Neural cell (in vitro differentiated cells): ENCODE results near the gene INHA. TPM values are rescaled to one million over a fixed set of nuclear protein-coding genes. Genes with fewer than 3 reads are reported as not detected.

ENCODE experiments used
- H2AFZ ChIP-seq: fragments of 200-600, 300-800 bp; sonication (generic), shearing (Covaris generic); 2 replicates; pipeline ENCODE4 v1.6.0; 2014; ENCODE audit warnings: low read depth, mild to moderate bottlenecking, antibody characterized with exemption, low read length, moderate library complexity
- H3F3A ChIP-seq: fragments of 200-600 bp; shearing (Covaris generic); 2 replicates; pipeline ENCODE4 v1.6.1; 2016; ENCODE audit warnings: mild to moderate bottlenecking, moderate library complexity, mixed read lengths, antibody characterized with exemption, low read length; ENCODE audit not compliant: insufficient read depth, poor library complexity, severe bottlenecking
- H3K27ac ChIP-seq: fragments of 200-600, 300-800 bp; sonication (generic), shearing (Covaris generic); 2 replicates; pipeline ENCODE4 v1.5.1; 2014; ENCODE audit warnings: mild to moderate bottlenecking, low read length, moderate library complexity
- H3K27me3 ChIP-seq: fragments of 300-800, 200-600 bp; sonication (generic), shearing (Covaris generic); 2 replicates; pipeline ENCODE4 v1.6.0; 2014; ENCODE audit warnings: mild to moderate bottlenecking, low read depth, low read length, moderate library complexity; ENCODE audit not compliant: insufficient read depth
- H3K36me3 ChIP-seq: fragments of 300-800, 200-600 bp; sonication (generic), shearing (Covaris generic); 2 replicates; pipeline ENCODE4 v1.5.1; 2014; ENCODE audit warnings: mild to moderate bottlenecking, antibody characterized with exemption, low read length, moderate library complexity; ENCODE audit not compliant: insufficient read depth
- H3K4me2 ChIP-seq: fragments of 300-800, 200-600 bp; sonication (generic), shearing (Covaris generic); 2 replicates; pipeline ENCODE4 v1.6.0; 2014; ENCODE audit warnings: mild to moderate bottlenecking, low read length
- H3K4me3 ChIP-seq: fragments of 300-800, 200-600 bp; sonication (generic), shearing (Covaris generic); 2 replicates; pipeline ENCODE4 v1.5.1; 2014; ENCODE audit warnings: mild to moderate bottlenecking, low read length, moderate library complexity
- H3K79me2 ChIP-seq: fragments of 200-600 bp; shearing (Covaris generic); replicated peaks from 2 replicates; pipeline ENCODE4 v1.6.0; 2014; ENCODE audit warnings: mild to moderate bottlenecking, low read length, moderate library complexity; ENCODE audit not compliant: insufficient read depth
- H3K9ac ChIP-seq: fragments of 300-800, 200-600 bp; sonication (generic), shearing (Covaris generic); 2 replicates; pipeline ENCODE4 v1.6.1; 2016; ENCODE audit warnings: mild to moderate bottlenecking, low read length, mixed read lengths
- H3K9me2 ChIP-seq: fragments of 200-600 bp; shearing (Covaris generic); 2 replicates; pipeline ENCODE4 v1.6.1; 2016; ENCODE audit warnings: mild to moderate bottlenecking, low read length, mixed read lengths; ENCODE audit not compliant: insufficient read depth
- H3K9me3 ChIP-seq: fragments of 200-600, 300-800 bp; sonication (generic), shearing (Covaris generic); 2 replicates; pipeline ENCODE4 v1.6.1; 2016; ENCODE audit warnings: mild to moderate bottlenecking, mixed run types, low read length, moderate library complexity, mixed read lengths
- H4K20me1 ChIP-seq: fragments of 200-600 bp; shearing (Covaris generic); 2 replicates; pipeline ENCODE4 v1.6.1; 2016; ENCODE audit warnings: mild to moderate bottlenecking, mixed run types; ENCODE audit not compliant: insufficient read depth
- CTCF ChIP-seq: fragments of 450-650 bp; IDR thresholded peaks from 2 replicates; pipeline ENCODE4 v1.5.1; 2014; ENCODE audit warnings: antibody characterized with exemption, mild to moderate bottlenecking, moderate library complexity; ENCODE audit not compliant: poor library complexity, severe bottlenecking
- EP300 ChIP-seq: fragments of 450-650 bp; conservative IDR thresholded peaks from 2 replicates; pipeline ENCODE4 v1.6.1; 2014; ENCODE audit warnings: antibody characterized with exemption, mild to moderate bottlenecking, moderate library complexity; ENCODE audit not compliant: poor library complexity, severe bottlenecking
- EZH2 ChIP-seq: fragments of 200-600, 300-800 bp; shearing (Covaris generic), sonication (generic); IDR thresholded peaks from 2 replicates; pipeline ENCODE4 v1.6.1; 2014; ENCODE audit warnings: antibody characterized with exemption, low read length, borderline replicate concordance, mild to moderate bottlenecking; ENCODE audit not compliant: insufficient read depth, poor library complexity, severe bottlenecking
- MXI1 ChIP-seq: fragments of 450-650 bp; conservative IDR thresholded peaks from 2 replicates; pipeline ENCODE4 v1.6.1; 2014; ENCODE audit warnings: antibody characterized with exemption, mild to moderate bottlenecking; ENCODE audit not compliant: poor library complexity, severe bottlenecking
- POLR2AphosphoS5 ChIP-seq: IDR thresholded peaks from 2 replicates; pipeline ENCODE4 v1.6.1; 2012
- RAD21 ChIP-seq: fragments of 450-650 bp; conservative IDR thresholded peaks from 2 replicates; pipeline ENCODE4 v1.6.1; 2014; ENCODE audit warnings: antibody characterized with exemption, mild to moderate bottlenecking, moderate library complexity
- REST ChIP-seq: IDR thresholded peaks from 2 replicates; pipeline ENCODE4 v1.6.1; 2012; ENCODE audit warnings: borderline replicate concordance
- SMC3 ChIP-seq: fragments of 450-650 bp; conservative IDR thresholded peaks from 2 replicates; pipeline ENCODE4 v1.6.1; 2014; ENCODE audit warnings: antibody characterized with exemption, mild to moderate bottlenecking, moderate library complexity; ENCODE audit not compliant: poor library complexity
- TAF1 ChIP-seq: IDR thresholded peaks from 2 replicates; pipeline ENCODE4 v1.6.1; 2012; ENCODE audit warnings: low read depth
- polyA plus RNA-seq: library from polyadenylated mRNA; depleted of rRNA; stranded (reverse); fragments of >200 nt; gene quantifications from 2 replicates; pipeline ENCODE4 v1.2.3, GENCODE V29; 2014

The INHA gene
- polyA plus RNA-seq, 1 donor from 2014 or later = 2.7 TPM

GRCh38 chr2:219545943-219546352, 26.2 kb upstream of the INHA start:
- no peaks in the 10 kb centered on the region for H3K36me3 ChIP-seq
- no peaks in the 10 kb centered on the region for H3F3A ChIP-seq
- TF ChIP-seq RAD21 (no peak), SMC3 (no peak), REST (no peak), CTCF (no peak), MXI1 (no peak), EZH2 (no peak)
- no peak overlapping the region for H3K27ac ChIP-seq
- no peaks in the 10 kb centered on the region for H3K9me3 ChIP-seq
- no peak overlapping the region for H3K4me2 ChIP-seq
- H3K9me2 ChIP-seq = no peaks in the 10 kb centered on the region
- no peaks in the 10 kb centered on the region for H3K27me3 ChIP-seq
- no peak overlapping the region for H3K9ac ChIP-seq
- H3K4me3 ChIP-seq = peak overlapping the region; percentile 90
- H2AFZ ChIP-seq = no peak overlapping the region
- peaks cover 17% of the 10 kb centered on the region for H3K79me2 ChIP-seq
- peaks cover 2% of the 10 kb centered on the region for H4K20me1 ChIP-seq

GRCh38 chr2:219547621-219548020, 24.5 kb upstream of the INHA start:
- Histone ChIP-seq H2AFZ (no peak overlapping the region), H3K79me2 (peaks cover 17% of the 10 kb centered on the region), H3F3A (no peaks in the 10 kb centered on the region), H3K27ac (no peak overlapping the region), H3K4me3 (no peak overlapping the region), H3K9ac (no peak overlapping the region), H3K27me3 (no peaks in the 10 kb centered on the region), H3K9me3 (no peaks in the 10 kb centered on the region), H3K9me2 (no peaks in the 10 kb centered on the region), H3K4me2 (no peak overlapping the region), H3K36me3 (no peaks in the 10 kb centered on the region), H4K20me1 (peaks cover 2% of the 10 kb centered on the region)
- no peak for TF ChIP-seq MXI1
- no peak for TF ChIP-seq EP300
- no peak for TF ChIP-seq TAF1
- no peak for TF ChIP-seq SMC3
- no peak for TF ChIP-seq POLR2AphosphoS5
- no peak for TF ChIP-seq RAD21
- TF ChIP-seq CTCF = no peak
- TF ChIP-seq REST = no peak
- no peak for TF ChIP-seq EZH2
